Transverse colon (tissue), 4 donors: Measurements from ENCODE around the gene GMPR2.

Experiments
- CTCF ChIP-seq, 5 experiments: fragments of 200-600 bp in 3 of 5; fragments of 450-650 bp in 2 of 5; sonication (generic) in 3 of 5; IDR thresholded peaks; 1 replicate in 2 of 5; 2 replicates in 3 of 5; pipeline ENCODE4 v1.5.1; 2016 to 2017; ENCODE audit warnings: antibody characterized with exemption in 5 of 5, inconsistent platforms in 3 of 5, mild to moderate bottlenecking in 2 of 5, moderate library complexity in 1 of 5
- EP300 ChIP-seq: sonication (generic); formaldehyde crosslinking; IDR thresholded peaks from one replicate; pipeline ENCODE4 v1.6.1; 2017; ENCODE audit warnings: antibody characterized with exemption, low read depth
- POLR2A ChIP-seq: fragments of 450-650 bp; IDR thresholded peaks from one replicate; pipeline ENCODE4 v1.6.1; 2016; ENCODE audit warnings: antibody characterized with exemption, mild to moderate bottlenecking, moderate library complexity
- POLR2AphosphoS5 ChIP-seq, 3 donors: sonication (generic); formaldehyde crosslinking; IDR thresholded peaks; one replicate each; pipeline ENCODE4 v1.6.1; 2016; ENCODE audit warnings: antibody characterized with exemption in 3 of 3

GRCh38 chr14:24271134-24271833 is 38.6 kb downstream of the GMPR2 start, which contains the start of gene RABGGTA:
- TF ChIP-seq CTCF (IDR thresholded peaks at IDR 0.05) = peak; percentile 61 to 84 (median 69)
- peak; percentile 45 to 84 (median 72) for TF ChIP-seq POLR2AphosphoS5 (IDR thresholded peaks at IDR 0.05)
- TF ChIP-seq POLR2A = peak; percentile 75
- TF ChIP-seq EP300 = no peak
